Inferior parietal cortex (tissue), 1 donor: ENCODE measurements around the gene CAMK4.
"Not testable (repeated sequence)": the region's sequence is repeated elsewhere in the genome, so short reads cannot be mapped to it uniquely, and the experiment has no call there.

Experiments
- DNase-seq: peaks from one replicate; pipeline ENCODE4 v3.0.0-alpha.2; 2016; ENCODE audit errors: extremely low spot score

Gene CAMK4

GRCh38 chr5:111383288-111383970, 159.2 kb downstream of the CAMK4 start:
- DNase-seq, result no peak

GRCh38 chr5:111384220-111384619, 160.0 kb downstream of the CAMK4 start:
- no peak for DNase-seq

GRCh38 chr5:111385051-111385450, 160.9 kb downstream of the CAMK4 start:
- no peak for DNase-seq

- DNase-seq, result no peak
Observed at GRCh38 chr5:111385970-111386831, 162.0 kb downstream of the CAMK4 start.

DNA sequence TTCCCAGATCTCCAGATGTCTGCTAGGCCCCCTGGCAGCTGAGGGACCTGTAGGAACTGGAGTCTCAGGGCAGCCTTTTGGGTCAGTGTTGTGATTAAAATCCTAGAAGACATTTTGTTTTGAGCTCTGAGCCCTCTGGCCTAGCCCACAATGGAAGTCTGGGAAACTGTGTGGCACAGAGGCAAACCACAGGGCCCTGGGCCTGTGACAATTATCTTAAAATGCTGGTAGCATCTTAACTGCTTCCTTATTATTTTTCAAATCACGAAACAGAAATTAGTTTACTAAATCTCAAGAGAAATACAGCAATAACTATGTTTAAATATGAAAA, 162.6 kb downstream of the CAMK4 start:
- DNase-seq, result no peak

GRCh38 chr5:111387361-111387760, 163.2 kb downstream of the CAMK4 start:
- DNase-seq, result no peak

GRCh38 chr5:111389390-111390082, 165.4 kb downstream of the CAMK4 start:
- DNase-seq, result no peak

DNA sequence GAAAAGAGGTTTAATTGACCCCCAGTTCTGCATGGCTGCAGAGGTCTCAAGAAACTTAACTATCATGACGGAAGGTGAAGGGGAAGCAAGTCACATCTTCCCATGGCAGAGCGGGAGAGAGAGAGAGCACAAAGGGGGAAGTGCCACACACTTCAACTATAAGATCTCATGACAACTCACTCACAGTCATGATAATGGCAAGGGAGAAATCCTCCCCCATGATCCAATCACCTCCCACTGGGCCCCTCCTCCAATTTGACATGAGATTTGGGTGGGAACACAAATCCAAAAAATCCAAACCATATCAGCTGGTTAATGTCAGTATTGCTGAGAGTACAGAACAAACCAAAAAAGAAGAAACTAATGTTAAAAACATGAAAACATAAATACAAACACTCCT, 168.0 kb downstream of the CAMK4 start:
- DNase-seq, result no peak

DNA sequence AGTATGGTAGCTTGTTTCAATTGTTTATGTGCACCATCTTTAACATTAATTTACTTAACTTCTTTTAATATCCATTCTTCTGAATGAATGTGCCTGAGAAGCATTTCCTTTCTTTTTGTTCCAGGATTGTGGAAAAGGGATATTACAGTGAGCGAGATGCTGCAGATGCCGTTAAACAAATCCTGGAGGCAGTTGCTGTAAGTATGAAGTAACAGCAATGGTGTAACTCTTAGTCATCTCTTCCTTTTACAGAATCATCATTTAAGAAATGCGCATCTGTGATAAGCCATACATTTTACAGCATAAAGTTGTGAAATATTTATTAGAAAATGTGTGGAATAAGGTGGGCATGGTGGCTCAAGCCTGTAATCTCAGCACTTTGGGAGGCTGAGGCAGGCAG, 170.4 kb downstream of the CAMK4 start:
- DNase-seq, result no peak

DNA sequence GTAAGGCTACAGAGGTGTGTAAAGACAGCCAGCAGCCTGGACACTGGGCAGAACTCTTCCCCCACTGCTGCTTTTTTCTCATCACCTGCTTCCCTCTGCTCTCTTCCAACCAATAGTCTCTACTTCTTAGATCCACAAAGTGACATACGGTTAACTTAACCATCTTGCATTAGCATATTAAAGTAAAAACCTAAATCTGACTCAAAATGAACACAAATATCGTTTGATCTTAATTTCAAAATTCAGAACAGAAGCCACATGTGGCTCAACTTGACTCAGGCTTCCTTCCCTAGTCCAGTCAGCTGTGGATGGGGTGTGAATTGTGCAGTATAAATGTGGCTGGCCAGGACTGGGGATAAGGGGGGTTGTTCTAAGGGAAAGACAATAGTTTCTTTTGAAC, 173.8 kb downstream of the CAMK4 start:
- DNase-seq, result no peak

- no peak for DNase-seq
Observed at GRCh38 chr5:111399113-111399512, 174.9 kb downstream of the CAMK4 start.

DNA sequence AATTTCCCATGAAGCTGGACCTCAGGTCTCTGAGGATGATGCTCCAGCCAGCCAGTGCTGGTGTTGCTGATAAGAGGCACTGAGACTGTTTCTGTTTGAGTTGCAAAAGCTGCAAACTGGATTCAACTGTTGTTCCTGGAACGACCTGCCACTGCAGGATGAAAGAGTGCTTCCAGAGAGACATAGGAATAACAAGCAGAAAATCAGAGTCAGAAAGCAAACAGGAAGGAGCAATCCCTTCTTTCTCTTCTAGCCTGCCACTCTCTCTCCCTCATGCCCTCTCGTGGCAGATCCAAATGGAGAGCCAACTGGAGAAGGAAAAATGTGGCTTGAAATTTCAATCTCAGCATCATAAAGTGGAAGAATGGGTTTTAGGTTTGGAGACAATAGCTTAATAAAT, 177.7 kb downstream of the CAMK4 start:
- no peak for DNase-seq

DNA sequence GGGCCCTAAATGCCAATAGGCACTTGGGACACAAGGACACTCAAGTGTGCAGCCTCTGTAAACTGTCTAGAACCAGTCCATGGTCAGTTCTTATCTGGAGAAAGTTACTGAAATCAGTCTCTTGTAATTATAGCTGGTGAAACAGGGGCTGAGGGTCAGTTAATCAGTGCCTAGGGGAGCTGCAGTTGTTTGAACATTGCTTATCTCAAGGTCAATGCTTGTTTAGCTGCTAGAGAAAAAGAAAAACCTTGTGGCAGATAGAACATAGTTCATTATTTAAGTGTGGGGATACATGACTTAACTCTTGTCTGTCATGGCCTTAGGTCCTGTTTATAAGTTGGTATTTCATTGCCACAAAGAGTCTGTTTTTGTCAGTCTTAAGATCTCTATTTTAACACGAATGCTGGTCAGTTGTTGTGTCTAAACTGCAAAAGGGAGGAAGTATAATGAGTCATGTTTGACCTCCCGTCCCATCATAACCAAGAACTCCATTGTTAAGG, 180.1 kb downstream of the CAMK4 start:
- no peak for DNase-seq

- no peak for DNase-seq
Observed at GRCh38 chr5:111407562-111407961, 183.4 kb downstream of the CAMK4 start.

DNA sequence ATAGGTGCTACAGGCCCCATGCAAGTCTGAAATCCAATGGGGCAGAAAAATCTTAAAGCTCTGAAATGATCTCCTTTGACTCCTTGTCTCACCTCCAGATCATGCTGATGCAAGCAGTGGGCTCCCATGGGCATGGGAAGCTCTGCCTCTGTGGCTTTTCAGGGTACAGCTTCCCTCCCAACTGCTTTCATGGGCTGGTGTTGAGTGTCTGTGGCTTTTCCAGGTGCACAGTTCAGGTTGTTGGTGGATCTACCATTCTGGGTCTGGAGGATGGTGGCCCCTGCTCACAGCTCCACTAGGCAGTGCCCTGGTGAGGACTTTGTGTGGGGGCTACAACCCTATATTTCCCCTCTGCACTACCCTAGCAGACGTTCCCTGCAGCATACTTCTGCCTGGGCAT, 184.6 kb downstream of the CAMK4 start:
- no peak for DNase-seq

- not testable (repeated sequence) for DNase-seq
Observed at GRCh38 chr5:111409266-111409665, 185.1 kb downstream of the CAMK4 start.

- DNase-seq, result not testable (repeated sequence)
Observed at GRCh38 chr5:111410067-111410466, 185.9 kb downstream of the CAMK4 start.

- DNase-seq, result no peak
Observed at GRCh38 chr5:111411301-111411700, 187.1 kb downstream of the CAMK4 start.

DNA sequence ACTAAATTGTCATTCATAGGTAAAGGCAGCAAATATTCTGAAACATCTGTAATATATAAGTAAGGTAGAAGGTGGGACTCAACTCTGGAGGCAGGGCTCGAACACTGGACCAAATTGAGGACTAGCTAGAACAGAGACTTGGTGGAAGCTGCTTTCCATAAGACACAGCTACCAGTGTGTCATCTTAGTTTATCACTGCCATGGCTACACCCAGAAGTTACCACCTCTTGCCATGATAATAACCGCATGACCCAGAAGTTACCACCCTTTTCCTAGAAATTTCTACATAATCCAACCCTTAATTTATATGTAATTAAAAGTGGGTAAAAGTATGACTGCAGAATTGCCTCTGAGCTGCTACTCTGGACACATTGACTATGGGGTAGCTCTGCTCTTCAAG, 188.4 kb downstream of the CAMK4 start:
- no peak for DNase-seq

- DNase-seq, result no peak
Observed at GRCh38 chr5:111415053-111415452, 190.9 kb downstream of the CAMK4 start.

GRCh38 chr5:111422245-111422644, 198.1 kb downstream of the CAMK4 start:
- no peak for DNase-seq
